Lower lobe of right lung (tissue), 2 donors: ENCODE results near the gene C10orf62. TPM values are rescaled to one million over a fixed set of nuclear protein-coding genes. Genes with fewer than 3 reads are reported as not detected.
"Not testable (repeated sequence)": the region's sequence is repeated elsewhere in the genome, so short reads cannot be mapped to it uniquely, and the experiment has no call there.

Experiments used
- ATAC-seq, 2 donors: fragments of 200-7000 bp; cut with Tn5 transposase; one replicate each; pipeline ENCODE4 v1.9.1; 2020 to 2022; ENCODE audit warnings: mild to moderate bottlenecking in 2 of 2, moderate library complexity in 2 of 2
- DNase-seq: peaks from one replicate; pipeline ENCODE4 v3.0.0-alpha.2; 2020
- H3K27ac ChIP-seq: fragments of 200-600 bp; one replicate; pipeline ENCODE4 v1.8.0; 2022
- H3K27me3 ChIP-seq: fragments of 200-600 bp; one replicate; pipeline ENCODE4 v1.8.0; 2022; ENCODE audit warnings: low read depth
- H3K36me3 ChIP-seq: fragments of 200-600 bp; one replicate; pipeline ENCODE4 v1.8.0; 2022; ENCODE audit warnings: mild to moderate bottlenecking
- H3K4me1 ChIP-seq: fragments of 200-600 bp; one replicate; pipeline ENCODE4 v1.8.0; 2022
- H3K4me3 ChIP-seq: fragments of 200-600 bp; one replicate; pipeline ENCODE4 v1.8.0; 2022; ENCODE audit warnings: mild to moderate bottlenecking
- H3K9me3 ChIP-seq: fragments of 200-600 bp; one replicate; pipeline ENCODE4 v1.8.0; 2022
- intact Hi-C: fragments of 100-400 bp; cut with DNase I; formaldehyde crosslinking; loops from one replicate; pipeline ENCODE4 v1.11.0; 2022
- total RNA-seq: library from RNA; stranded (reverse); fragmentation: NEBNext Ultra II Directional; extraction: Animal tissue kit (Norgen Biotek cat#: 25700); gene quantifications from one replicate; pipeline ENCODE4 v1.2.1, GENCODE V29; 2021
- TF ChIP-seq, protein P1 (sequence below): fragments of 200-600 bp; IDR thresholded peaks from one replicate; pipeline ENCODE4 v1.8.0; 2022; ENCODE audit warnings: antibody characterized with exemption, mild to moderate bottlenecking
- donor health status: DM: no; HTN: yes; CAD: no; lungs with severe emphysema.

The C10orf62 gene
- total RNA-seq, 1 donor from 2014 or later: not detected

GRCh38 chr10:97551271-97551670 is 38.2 kb upstream of the C10orf62 start:
- no peak for DNase-seq
- no peak overlapping the region for H3K27ac ChIP-seq
- peaks cover 24% of the 10 kb centered on the region for H3K4me1 ChIP-seq
- intact Hi-C loops: loop anchor here (10.0 kb wide), 1 partner anchor 86 kb away; no protein-coding TSS in a partner anchor
- H3K36me3 ChIP-seq: no peaks in the 10 kb centered on the region
- H3K9me3 ChIP-seq: no peaks in the 10 kb centered on the region
- TF ChIP-seq, protein P1, sequence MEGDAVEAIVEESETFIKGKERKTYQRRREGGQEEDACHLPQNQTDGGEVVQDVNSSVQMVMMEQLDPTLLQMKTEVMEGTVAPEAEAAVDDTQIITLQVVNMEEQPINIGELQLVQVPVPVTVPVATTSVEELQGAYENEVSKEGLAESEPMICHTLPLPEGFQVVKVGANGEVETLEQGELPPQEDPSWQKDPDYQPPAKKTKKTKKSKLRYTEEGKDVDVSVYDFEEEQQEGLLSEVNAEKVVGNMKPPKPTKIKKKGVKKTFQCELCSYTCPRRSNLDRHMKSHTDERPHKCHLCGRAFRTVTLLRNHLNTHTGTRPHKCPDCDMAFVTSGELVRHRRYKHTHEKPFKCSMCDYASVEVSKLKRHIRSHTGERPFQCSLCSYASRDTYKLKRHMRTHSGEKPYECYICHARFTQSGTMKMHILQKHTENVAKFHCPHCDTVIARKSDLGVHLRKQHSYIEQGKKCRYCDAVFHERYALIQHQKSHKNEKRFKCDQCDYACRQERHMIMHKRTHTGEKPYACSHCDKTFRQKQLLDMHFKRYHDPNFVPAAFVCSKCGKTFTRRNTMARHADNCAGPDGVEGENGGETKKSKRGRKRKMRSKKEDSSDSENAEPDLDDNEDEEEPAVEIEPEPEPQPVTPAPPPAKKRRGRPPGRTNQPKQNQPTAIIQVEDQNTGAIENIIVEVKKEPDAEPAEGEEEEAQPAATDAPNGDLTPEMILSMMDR: no peak
- no peaks in the 10 kb centered on the region for H3K27me3 ChIP-seq
- no peak for ATAC-seq
- no peak overlapping the region for H3K4me3 ChIP-seq

DNA sequence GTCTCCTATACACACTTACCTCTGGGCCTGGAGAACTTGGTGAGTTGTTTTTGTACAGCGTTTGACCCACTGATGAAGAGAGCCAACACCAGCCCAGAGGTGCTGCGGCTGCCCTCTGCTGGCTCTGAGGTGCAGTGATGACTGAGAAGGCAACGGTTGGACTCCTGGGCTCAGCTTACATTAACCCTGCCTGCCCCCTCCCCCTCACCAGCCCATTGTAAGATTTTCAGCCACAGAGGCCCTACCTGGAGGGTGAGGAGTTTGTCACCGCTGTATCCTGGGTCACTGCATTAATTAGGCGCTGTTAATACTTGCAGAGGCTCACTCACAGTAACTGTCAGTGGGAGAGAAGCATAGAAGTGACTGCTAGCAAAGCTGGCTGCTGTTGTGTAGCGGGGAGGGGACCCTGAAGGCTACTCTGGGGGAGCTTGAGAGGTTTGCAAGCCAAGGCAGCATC is 35.9 kb upstream of the C10orf62 start:
- TF ChIP-seq, protein P1: peak; percentile 85
- H3K27me3 ChIP-seq: no peaks in the 10 kb centered on the region
- no peaks in the 10 kb centered on the region for H3K9me3 ChIP-seq
- no peaks in the 10 kb centered on the region for H3K36me3 ChIP-seq
- no peak overlapping the region for H3K27ac ChIP-seq
- H3K4me3 ChIP-seq: no peak overlapping the region
- ATAC-seq (peak; percentile 91 to 93), DNase-seq (peak; percentile 80)
- intact Hi-C loops: loop anchor here (10.0 kb wide), 1 partner anchor 89 kb away; no protein-coding TSS in a partner anchor
- peaks cover 24% of the 10 kb centered on the region for H3K4me1 ChIP-seq

DNA sequence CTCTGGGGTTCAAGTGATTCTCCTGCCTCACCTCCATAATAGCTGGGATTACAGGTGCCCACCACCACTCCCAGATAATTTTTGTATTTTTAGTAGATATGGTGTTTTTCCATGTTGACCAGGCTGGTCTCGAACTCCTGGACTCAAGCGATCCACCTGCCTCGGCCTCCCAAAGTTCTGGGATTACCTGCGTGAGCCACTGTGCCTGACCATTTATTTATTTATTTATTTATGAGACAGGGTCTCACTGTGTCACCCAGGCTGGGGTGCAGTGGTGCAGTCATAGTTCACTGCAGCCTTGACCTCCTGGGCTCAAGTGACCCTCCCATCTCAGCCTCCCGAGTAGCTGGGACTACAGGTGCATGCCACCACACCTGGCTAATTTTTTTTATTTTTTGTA is 35.2 kb upstream of the C10orf62 start:
- ATAC-seq, H3K27me3 ChIP-seq, H3K36me3 ChIP-seq, H3K4me3 ChIP-seq, H3K27ac ChIP-seq, H3K9me3 ChIP-seq: not testable (repeated sequence)
- H3K4me1 ChIP-seq: peaks cover 21% of the 10 kb centered on the region
- DNase-seq: peak; percentile 4
- intact Hi-C loops: loop anchor here (10.0 kb wide), 1 partner anchor 90 kb away; no protein-coding TSS in a partner anchor

- ATAC-seq: not testable (repeated sequence)
- intact Hi-C loops: loop anchor here (10.0 kb wide), 1 partner anchor 91 kb away; no protein-coding TSS in a partner anchor
Observed at GRCh38 chr10:97555541-97555940, 34.0 kb upstream of the C10orf62 start.

DNA sequence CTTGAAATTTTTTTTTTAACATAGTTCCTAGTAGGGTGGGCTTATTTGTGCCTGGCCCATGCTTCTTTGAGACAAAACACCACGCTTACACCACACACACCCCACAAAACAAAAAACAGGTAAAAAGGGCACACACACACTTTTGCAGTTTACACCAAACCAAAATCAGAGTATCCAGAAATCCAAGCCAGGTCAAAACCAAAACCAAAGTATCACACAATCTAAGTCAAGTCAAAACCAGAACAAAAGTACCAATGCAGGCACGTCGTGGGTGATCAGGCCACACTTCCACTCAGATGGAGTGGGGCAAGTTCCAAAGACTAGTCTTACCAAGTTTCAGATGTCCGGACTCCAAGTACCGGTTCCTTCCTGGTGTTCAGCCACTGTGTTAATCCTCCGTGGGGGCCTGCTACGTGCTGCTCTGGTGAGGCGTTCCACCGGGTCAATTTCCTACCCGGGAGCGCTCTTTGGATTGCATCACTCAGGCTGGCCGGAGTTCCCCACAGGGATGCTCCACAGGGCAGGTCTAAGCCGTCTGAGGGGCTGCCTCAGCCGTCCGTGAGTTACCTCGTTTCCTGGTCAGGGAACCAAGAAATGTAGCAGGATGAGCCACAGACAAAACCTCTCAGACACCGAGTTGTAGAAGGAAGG is 28.7 kb upstream of the C10orf62 start:
- H3K36me3 ChIP-seq, DNase-seq, intact Hi-C loops, H3K9me3 ChIP-seq, H3K4me3 ChIP-seq, ATAC-seq, H3K27me3 ChIP-seq, H3K4me1 ChIP-seq: not testable (repeated sequence)
- H3K27ac ChIP-seq: peak overlapping the region; percentile 36

More at GRCh38 chr10:97555541-97555940, 34.0 kb upstream of the C10orf62 start:
- not testable (repeated sequence) for DNase-seq, H3K36me3 ChIP-seq, H3K4me1 ChIP-seq, H3K4me3 ChIP-seq, H3K27ac ChIP-seq, H3K27me3 ChIP-seq, H3K9me3 ChIP-seq

- H3K4me1 ChIP-seq, H3K9me3 ChIP-seq, DNase-seq, H3K27me3 ChIP-seq, ATAC-seq, H3K4me3 ChIP-seq, H3K36me3 ChIP-seq, intact Hi-C loops: not testable (repeated sequence)
- H3K27ac ChIP-seq: peak overlapping the region; percentile 36
Observed at GRCh38 chr10:97561386-97562077, 28.0 kb upstream of the C10orf62 start.

GRCh38 chr10:97562329-97562728 is 27.2 kb upstream of the C10orf62 start:
- H3K27me3 ChIP-seq, DNase-seq, H3K36me3 ChIP-seq, H3K4me1 ChIP-seq, H3K27ac ChIP-seq, H3K9me3 ChIP-seq, ATAC-seq, H3K4me3 ChIP-seq, intact Hi-C loops: not testable (repeated sequence)

GRCh38 chr10:97563337-97563736 is 26.2 kb upstream of the C10orf62 start:
- Histone ChIP-seq H3K36me3 (peaks cover 7% of the 10 kb centered on the region), H3K27ac (no peak overlapping the region), H3K9me3 (no peaks in the 10 kb centered on the region), H3K4me1 (no peaks in the 10 kb centered on the region), H3K4me3 (no peak overlapping the region), H3K27me3 (no peaks in the 10 kb centered on the region)
- ATAC-seq (no peak), DNase-seq (no peak)
- TF ChIP-seq, protein P1: no peak
- intact Hi-C loops: no loop called here
